Caki2 (cell line): ENCODE measurements around the gene CPA1. TPM values are rescaled to one million over a fixed set of nuclear protein-coding genes. Genes with fewer than 3 reads are reported as not detected.

Source experiments
- DNase-seq: peaks from one replicate; pipeline ENCODE4 v3.0.0-alpha.2; 2015; ENCODE audit warnings: low read depth
- in situ Hi-C: cut with HindIII; loops from 2 replicates; pipeline ENCODE4 v1.10.0; 2016; ENCODE audit warnings: low sequenced_read_pairs, low pct_unique_long_range_greater_than_20kb, mixed read lengths
- total RNA-seq: library from RNA; depleted of rRNA; stranded (reverse); fragments of >200 nt; shearing (Covaris generic); gene quantifications from 2 replicates; pipeline ENCODE4 v1.2.3, GENCODE V29; 2014; ENCODE audit warnings: low replicate concordance

CPA1 gene
- total RNA-seq, 1 experiment from 2014 or later = not detected

GRCh38 chr7:130409712-130410072, 29.4 kb downstream of the CPA1 start:
- DNase-seq = no peak
- in situ Hi-C loops = no loop called here

GRCh38 chr7:130410868-130411541, 30.7 kb downstream of the CPA1 start:
- in situ Hi-C loops = no loop called here
- no peak for DNase-seq

DNA sequence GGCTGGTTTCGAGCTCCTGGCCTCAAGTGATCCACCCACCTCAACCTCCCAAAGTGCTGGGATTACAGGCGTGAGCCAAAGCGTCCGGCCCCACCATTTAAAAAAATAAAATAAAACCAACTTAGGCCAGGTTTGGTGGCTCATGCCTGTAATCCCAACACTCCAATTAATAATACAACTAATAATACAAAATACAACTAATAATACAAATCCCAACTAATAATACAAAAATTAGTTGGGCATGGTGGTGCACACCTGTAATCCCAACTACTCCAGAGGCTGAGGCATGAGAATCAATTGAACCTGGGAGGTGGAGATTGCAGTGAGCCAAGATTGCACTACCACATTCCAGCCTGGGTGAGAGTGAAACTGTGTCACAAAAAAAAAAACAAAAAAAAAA, 32.9 kb downstream of the CPA1 start:
- in situ Hi-C loops = no loop called here

DNA sequence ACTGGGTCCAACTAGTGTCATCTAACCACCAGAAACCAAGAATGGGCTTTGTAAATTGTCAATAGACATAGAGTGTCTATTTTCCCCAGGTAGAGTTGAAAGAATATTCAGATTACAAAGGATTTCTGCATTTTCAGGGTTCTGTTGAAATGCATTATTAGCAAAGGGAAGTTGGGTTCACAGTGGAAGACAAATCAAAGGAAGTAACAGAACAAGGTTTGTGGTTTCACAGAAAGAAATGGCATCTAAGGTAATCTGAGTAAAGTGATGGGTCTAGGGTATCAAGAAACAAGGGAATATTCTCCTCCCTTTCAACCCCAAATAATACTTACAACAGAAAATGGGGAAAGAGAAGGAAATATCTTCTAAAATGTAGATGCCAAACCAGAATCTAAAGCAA, 34.7 kb downstream of the CPA1 start:
- in situ Hi-C loops = no loop called here
- DNase-seq = no peak

More for the DNA sequence above, 32.9 kb downstream of the CPA1 start:
- DNase-seq = no peak

GRCh38 chr7:130417213-130417612, 36.9 kb downstream of the CPA1 start:
- no peak for DNase-seq

DNA sequence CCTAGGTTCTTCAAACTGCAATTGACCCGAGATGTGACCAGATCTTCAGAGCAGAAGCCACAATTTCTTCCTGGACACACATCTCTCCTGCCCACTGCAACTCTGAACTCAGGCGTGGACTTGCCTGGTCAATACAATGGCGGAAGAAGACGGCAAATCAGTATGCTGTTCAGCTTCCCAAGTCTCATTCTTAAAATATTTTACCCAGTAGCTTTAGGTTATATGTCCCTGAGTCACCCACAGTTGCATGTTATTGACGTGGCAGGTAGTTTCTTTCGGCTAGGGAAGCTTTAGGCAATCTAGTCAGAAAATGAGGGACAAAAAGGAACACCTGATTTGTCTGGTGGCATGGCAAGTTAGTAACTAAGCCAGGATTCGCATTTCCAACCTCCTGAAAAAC, 38.0 kb downstream of the CPA1 start:
- DNase-seq = no peak
- in situ Hi-C loops = no loop called here

More at GRCh38 chr7:130417213-130417612, 36.9 kb downstream of the CPA1 start:
- in situ Hi-C loops = no loop called here

GRCh38 chr7:130419658-130420057, 39.4 kb downstream of the CPA1 start:
- no peak for DNase-seq
- in situ Hi-C loops = no loop called here

DNA sequence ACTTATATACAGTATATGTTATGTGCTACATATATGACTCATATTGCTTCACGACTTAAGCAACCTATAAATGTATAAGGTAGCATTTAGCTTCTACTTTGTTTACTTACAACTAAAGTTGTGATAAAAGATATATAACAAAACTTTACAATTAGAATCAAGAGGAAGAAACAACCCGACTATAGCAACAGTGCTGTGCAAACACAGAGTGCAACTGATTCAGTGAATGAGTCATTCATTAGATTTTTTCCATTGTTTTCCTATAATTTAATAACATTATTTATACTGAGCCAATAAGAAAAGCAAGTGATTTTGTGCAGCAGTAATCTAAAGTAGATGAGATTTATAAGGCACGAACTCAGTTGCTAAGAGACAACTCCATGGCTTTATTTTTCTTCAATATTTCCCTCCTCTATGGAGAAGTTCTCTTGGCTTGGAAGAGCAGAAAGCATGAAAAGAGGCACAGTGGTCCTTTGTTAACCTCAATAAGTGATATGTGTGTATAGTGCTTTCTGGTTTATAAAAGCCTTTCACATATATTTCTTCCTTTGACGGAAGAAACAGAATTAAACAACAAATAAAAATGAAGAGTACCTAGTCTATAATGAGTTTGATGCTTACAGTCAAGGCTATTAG, 40.8 kb downstream of the CPA1 start:
- in situ Hi-C loops = no loop called here
- no peak for DNase-seq

- DNase-seq = no peak
- in situ Hi-C loops = no loop called here
Measured at GRCh38 chr7:130421684-130422083, 41.4 kb downstream of the CPA1 start.

- in situ Hi-C loops = no loop called here
- DNase-seq = no peak
Measured at GRCh38 chr7:130423501-130424037, 43.3 kb downstream of the CPA1 start.

GRCh38 chr7:130425796-130426195, 45.5 kb downstream of the CPA1 start:
- DNase-seq = no peak
- in situ Hi-C loops = no loop called here

DNA sequence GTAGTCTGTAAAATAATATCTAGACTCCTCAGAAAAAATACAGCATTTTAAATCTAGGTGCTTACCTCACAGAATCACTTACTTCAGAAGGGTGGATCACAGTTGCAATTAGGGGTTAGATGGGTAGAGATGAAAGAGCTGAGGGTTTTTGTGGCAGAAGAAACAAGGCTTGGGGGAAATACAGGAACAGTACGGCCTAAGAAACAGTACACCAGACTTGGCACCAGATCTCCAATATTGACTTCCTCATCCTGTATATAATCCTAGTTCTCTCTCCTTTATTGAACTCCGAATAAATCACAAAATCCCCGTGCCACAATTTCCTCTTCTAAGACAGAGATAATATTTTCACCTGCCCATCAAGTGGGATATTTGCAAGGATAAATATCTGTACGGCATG, 46.3 kb downstream of the CPA1 start:
- DNase-seq = no peak
- in situ Hi-C loops = no loop called here

GRCh38 chr7:130429019-130429418, 48.7 kb downstream of the CPA1 start:
- DNase-seq = no peak
- in situ Hi-C loops = no loop called here

- DNase-seq = no peak
- in situ Hi-C loops = no loop called here
Measured at GRCh38 chr7:130430115-130430514, 49.8 kb downstream of the CPA1 start.

DNA sequence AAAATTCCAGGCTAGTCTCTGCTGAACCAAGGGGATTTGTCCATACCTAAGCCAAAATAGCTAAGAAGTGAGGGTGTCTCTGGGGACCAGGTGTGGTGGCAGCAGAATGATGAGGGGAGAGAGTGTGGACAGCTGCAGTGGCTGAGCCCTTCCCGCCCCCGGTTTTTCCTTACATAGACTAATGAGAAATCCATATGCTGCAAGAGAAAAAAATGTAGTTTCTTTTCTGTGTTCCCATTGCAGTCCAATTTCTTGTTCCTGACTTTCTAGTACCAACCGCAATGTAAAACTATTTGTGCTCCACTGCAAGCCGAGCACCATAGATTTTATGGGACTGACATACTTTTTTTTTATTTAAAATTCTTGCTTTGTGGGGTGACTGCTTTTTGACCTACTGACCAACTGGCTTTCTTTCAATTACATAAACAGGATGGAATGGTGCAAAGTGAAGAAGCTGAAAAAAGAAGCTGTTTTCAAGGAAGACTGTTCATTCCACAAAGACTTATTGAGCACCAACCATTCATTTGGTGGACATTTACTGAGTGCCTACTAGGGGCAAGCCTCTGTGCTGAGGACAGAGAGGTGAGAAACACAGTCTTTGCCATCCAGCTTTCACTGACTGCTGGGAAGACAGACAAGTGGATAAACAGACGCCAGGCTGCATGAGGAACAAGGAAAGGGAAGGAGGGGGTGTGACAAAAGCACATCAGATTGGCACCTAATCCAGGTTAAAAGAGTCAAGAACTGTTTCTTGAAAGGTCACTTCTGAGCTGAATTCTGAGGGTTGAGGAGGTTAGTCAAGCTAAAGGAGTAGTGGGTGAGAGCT, 50.8 kb downstream of the CPA1 start:
- in situ Hi-C loops = no loop called here
- DNase-seq = no peak

DNA sequence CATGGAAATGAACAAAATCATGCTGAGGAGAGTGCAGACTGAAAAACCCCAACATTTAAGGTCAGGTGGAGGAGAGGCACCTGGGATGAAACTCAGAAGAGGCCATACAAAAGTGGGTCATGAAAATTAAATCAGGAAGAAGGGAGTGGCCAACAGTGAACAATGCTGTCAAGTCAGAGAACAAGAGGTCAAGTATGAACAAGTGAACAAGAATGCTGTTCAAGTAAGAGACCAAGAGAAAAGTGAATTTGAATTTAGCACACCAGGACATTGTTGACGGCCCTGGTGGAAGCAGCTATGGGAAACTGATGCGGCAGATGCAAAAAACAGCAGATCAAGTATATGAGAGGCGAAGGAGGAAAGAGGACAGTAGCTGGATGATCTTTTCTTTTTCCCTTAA, 52.6 kb downstream of the CPA1 start:
- no peak for DNase-seq
- in situ Hi-C loops = no loop called here

GRCh38 chr7:130433301-130433700, 53.0 kb downstream of the CPA1 start:
- in situ Hi-C loops = no loop called here
- no peak for DNase-seq

GRCh38 chr7:130435311-130435854, 55.1 kb downstream of the CPA1 start:
- DNase-seq = no peak
- in situ Hi-C loops = no loop called here

DNA sequence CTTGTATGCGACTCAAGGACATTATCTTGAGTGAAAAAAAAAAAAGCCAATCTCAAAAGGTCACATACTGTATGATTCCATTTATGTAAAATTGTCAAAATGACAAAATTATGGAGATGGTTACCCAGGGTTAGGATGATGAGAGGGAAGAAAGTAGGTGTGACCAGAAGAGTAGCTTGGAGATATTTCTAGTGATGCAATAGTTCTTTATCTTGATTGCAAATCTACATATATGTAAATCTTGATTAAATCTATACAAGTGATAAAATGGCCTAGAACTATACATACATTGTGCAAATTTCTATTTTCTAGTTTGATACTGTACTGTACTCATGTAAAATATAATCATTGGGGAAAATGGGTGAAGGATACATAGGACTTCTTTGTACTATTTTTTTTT, 56.0 kb downstream of the CPA1 start:
- DNase-seq = no peak
- in situ Hi-C loops = no loop called here
